H9 (cell line): ENCODE measurements around the gene IQCN. TPM values are rescaled to one million over a fixed set of nuclear protein-coding genes. Genes with fewer than 3 reads are reported as not detected.

Experiments
- DNase-seq: peaks from one replicate; pipeline ENCODE4 v3.0.0-alpha.2; 2017
- H2AFZ ChIP-seq: one replicate; pipeline ENCODE4 v1.6.1; 2013; ENCODE audit warnings: mild to moderate bottlenecking, low read length, control low read depth, moderate library complexity
- H2AK5ac ChIP-seq: 2 replicates; pipeline ENCODE4 v1.6.1; 2013; ENCODE audit warnings: low read length, control low read depth, mixed read lengths; ENCODE audit not compliant: insufficient read length
- H2BK120ac ChIP-seq: one replicate; pipeline ENCODE4 v1.6.1; 2013; ENCODE audit warnings: low read depth, mild to moderate bottlenecking, low read length, control low read depth, inconsistent platforms; ENCODE audit not compliant: poor library complexity, severe bottlenecking
- H2BK12ac ChIP-seq: 2 replicates; pipeline ENCODE4 v1.6.1; 2013; ENCODE audit warnings: low read length, control low read depth, mixed read lengths, low read depth; ENCODE audit not compliant: insufficient read length
- H2BK15ac ChIP-seq: 2 replicates; pipeline ENCODE4 v1.6.1; 2013; ENCODE audit warnings: low read depth, low read length, control low read depth
- H2BK20ac ChIP-seq: one replicate; pipeline ENCODE4 v1.6.1; 2013; ENCODE audit warnings: low read depth, mild to moderate bottlenecking, low read length, control low read depth, inconsistent platforms; ENCODE audit not compliant: poor library complexity, severe bottlenecking
- H2BK5ac ChIP-seq: 2 replicates; pipeline ENCODE4 v1.6.1; 2013; ENCODE audit warnings: low read length, control low read depth, mixed read lengths; ENCODE audit not compliant: insufficient read length
- H3K14ac ChIP-seq: 2 replicates; pipeline ENCODE4 v1.6.1; 2013; ENCODE audit warnings: low read length, control low read depth; ENCODE audit not compliant: insufficient read depth
- H3K18ac ChIP-seq: 2 replicates; pipeline ENCODE4 v1.6.1; 2013; ENCODE audit warnings: low read depth, mild to moderate bottlenecking, mixed read lengths, low read length, control low read depth; ENCODE audit not compliant: insufficient read length
- H3K23ac ChIP-seq: 2 replicates; pipeline ENCODE4 v1.6.1; 2013; ENCODE audit warnings: low read length, control low read depth, mixed read lengths, low read depth; ENCODE audit not compliant: insufficient read length
- H3K23me2 ChIP-seq: 2 replicates; pipeline ENCODE4 v1.6.1; 2013; ENCODE audit warnings: low read depth, mild to moderate bottlenecking, mixed read lengths, low read length, control low read depth; ENCODE audit not compliant: insufficient read length, poor library complexity, severe bottlenecking
- H3K27ac ChIP-seq: 2 replicates; pipeline ENCODE4 v1.5.1; 2013; ENCODE audit warnings: low read length, control low read depth, mixed read lengths, low read depth; ENCODE audit not compliant: insufficient read length
- H3K27me3 ChIP-seq: 2 replicates; pipeline ENCODE4 v1.6.1; 2013; ENCODE audit warnings: low read length, control low read depth, inconsistent platforms; ENCODE audit not compliant: insufficient read depth
- H3K4ac ChIP-seq: 2 replicates; pipeline ENCODE4 v1.6.1; 2013; ENCODE audit warnings: low read depth, mild to moderate bottlenecking, control low read depth, inconsistent platforms, low read length, moderate library complexity
- H3K4me1 ChIP-seq: 2 replicates; pipeline ENCODE4 v1.6.1; 2013; ENCODE audit warnings: low read length, control low read depth, inconsistent platforms; ENCODE audit not compliant: insufficient read depth
- H3K4me2 ChIP-seq: 2 replicates; pipeline ENCODE4 v1.6.1; 2013; ENCODE audit warnings: low read length, control low read depth, mixed read lengths; ENCODE audit not compliant: insufficient read length, insufficient read depth
- H3K56ac ChIP-seq: 2 replicates; pipeline ENCODE4 v1.6.1; 2013; ENCODE audit warnings: low read depth, mild to moderate bottlenecking, mixed read lengths, low read length, control low read depth; ENCODE audit not compliant: insufficient read length
- H3K79me1 ChIP-seq: 2 replicates; pipeline ENCODE4 v1.6.1; 2013; ENCODE audit warnings: low read depth, mild to moderate bottlenecking, moderate library complexity, low read length, control low read depth, inconsistent platforms; ENCODE audit not compliant: insufficient read depth, poor library complexity, severe bottlenecking
- H3K79me2 ChIP-seq: 2 replicates; pipeline ENCODE4 v1.6.1; 2013; ENCODE audit warnings: low read length, control low read depth, inconsistent platforms; ENCODE audit not compliant: insufficient read depth
- H3K9ac ChIP-seq: 2 replicates; pipeline ENCODE4 v1.6.1; 2013; ENCODE audit warnings: low read length, control low read depth, mixed read lengths; ENCODE audit not compliant: insufficient read length; ENCODE audit errors: extremely low read depth
- H3K9me3 ChIP-seq: one replicate; pipeline ENCODE4 v1.6.1; 2013; ENCODE audit warnings: low read depth, low read length, inconsistent platforms; ENCODE audit not compliant: control insufficient read depth
- H3T11ph ChIP-seq: one replicate; pipeline ENCODE4 v1.6.1; 2013; ENCODE audit warnings: mild to moderate bottlenecking, low read length, control low read depth, inconsistent platforms
- H4K20me1 ChIP-seq: one replicate; pipeline ENCODE4 v1.6.1; 2013; ENCODE audit not compliant: control insufficient read depth, insufficient read length, insufficient read depth
- H4K5ac ChIP-seq: 2 replicates; pipeline ENCODE4 v1.6.1; 2013; ENCODE audit warnings: low read depth, mild to moderate bottlenecking, mixed read lengths, low read length, control low read depth; ENCODE audit not compliant: insufficient read length
- H4K8ac ChIP-seq: replicated peaks from 2 replicates; pipeline ENCODE4 v1.6.1; 2013; ENCODE audit warnings: low read length, control low read depth, mixed read lengths, low read depth; ENCODE audit not compliant: insufficient read length
- H4K91ac ChIP-seq: 2 replicates; pipeline ENCODE4 v1.6.1; 2013; ENCODE audit warnings: low read depth, mild to moderate bottlenecking, moderate library complexity, mixed read lengths, low read length, control low read depth; ENCODE audit not compliant: insufficient read length
- H3K27ac Mint-ChIP-seq, 3 experiments: 2 replicates in 2 of 3; 3 replicates in 1 of 3; pipeline ENCODE4 v1.8.0; 2020 to 2021; ENCODE audit warnings: mixed read lengths in 3 of 3, mild to moderate bottlenecking in 1 of 3, moderate library complexity in 1 of 3
- H3K27me3 Mint-ChIP-seq: 2 replicates; pipeline ENCODE4 v1.8.0; 2021; ENCODE audit warnings: low read depth, mild to moderate bottlenecking, moderate library complexity, mixed read lengths
- H3K36me3 Mint-ChIP-seq, 3 experiments: 2 replicates in 2 of 3; 3 replicates in 1 of 3; pipeline ENCODE4 v1.8.0; 2020 to 2021; ENCODE audit warnings: low read depth in 3 of 3, mixed read lengths in 3 of 3; ENCODE audit not compliant: insufficient read depth in 1 of 3
- H3K4me1 Mint-ChIP-seq, 2 experiments: 2 replicates each; pipeline ENCODE4 v1.8.0; 2020; ENCODE audit warnings: mixed read lengths in 2 of 2
- H3K4me3 Mint-ChIP-seq, 2 experiments: 2 replicates in 1 of 2; 3 replicates in 1 of 2; pipeline ENCODE4 v1.8.0; 2020 to 2021; ENCODE audit warnings: mild to moderate bottlenecking in 2 of 2, mixed read lengths in 2 of 2, moderate library complexity in 1 of 2
- H3K9me3 Mint-ChIP-seq, 2 experiments: 2 replicates in 1 of 2; 3 replicates in 1 of 2; pipeline ENCODE4 v1.8.0; 2020; ENCODE audit warnings: mild to moderate bottlenecking in 2 of 2, mixed read lengths in 2 of 2, moderate library complexity in 1 of 2
- WGBS: extraction: QIAGEN DNeasy Blood & Tissue Kit; methylation state at CpG from one replicate; pipeline ENCODE4 v1.1.7; 2013; ENCODE audit warnings: missing lambda C conversion rate, low lambda C conversion rate, mixed read lengths; ENCODE audit not compliant: insufficient read length; ENCODE audit errors: extremely low coverage; 5-methylcytosine and 5-hydroxymethylcytosine counted together
- total RNA-seq: library from RNA; stranded (reverse); gene quantifications from 2 replicates; pipeline ENCODE4 v1.2.1, GENCODE V29; 2021
- TF ChIP-seq, protein P1 (sequence below): fragments of 200-600 bp; sonication (generic); conservative IDR thresholded peaks from 3 replicates; pipeline ENCODE4 v1.8.0; 2021; ENCODE audit warnings: antibody characterized with exemption, mild to moderate bottlenecking

Gene IQCN
- total RNA-seq, 1 experiment from 2014 or later, result 0.39 TPM

DNA sequence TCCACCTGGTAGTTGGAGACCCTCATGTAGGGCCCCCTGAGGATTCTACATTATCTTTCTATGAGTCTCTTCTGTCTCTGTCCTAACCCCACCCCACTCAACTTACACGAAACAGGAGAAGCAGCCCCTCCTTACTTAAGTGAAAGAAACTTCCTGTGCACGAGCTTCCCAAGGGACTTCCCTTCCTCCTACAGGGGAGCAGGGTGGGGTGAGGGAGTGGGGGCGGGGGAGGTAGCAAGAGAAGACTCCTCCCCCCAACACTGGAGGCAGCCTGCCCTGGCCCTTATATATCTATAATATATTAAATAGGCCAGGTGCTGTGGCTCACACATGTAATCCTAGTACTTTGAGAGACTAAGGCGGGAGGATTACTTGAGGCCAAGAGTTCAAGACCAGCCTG, 42.5 kb downstream of the IQCN start:
- Histone ChIP-seq H2AFZ (no peak overlapping the region), H3K4me2 (peak overlapping the region; percentile 68)

More for the DNA sequence above, 42.5 kb downstream of the IQCN start:
- Mint-ChIP-seq H3K4me3 (peak overlapping the region in 1 of 2 experiments; percentile 86; a peak in 3 of 5 replicates), H3K27ac (peak overlapping the region in 2 of 3 experiments; percentile 33 to 93; a peak in 1 of 7 replicates), H3K4me1 (peaks cover 32 to 36% of the 10 kb centered on the region in 2 experiments), H3K27me3 (peaks cover 46% of the 10 kb centered on the region), H3K9me3 (peaks cover 0 to 6% of the 10 kb centered on the region in 2 experiments; a peak in 2 of 5 replicates), H3K36me3 (no peaks in the 10 kb centered on the region)
- Histone ChIP-seq H3K23ac (no peak overlapping the region), H3K23me2 (peaks cover 16% of the 10 kb centered on the region), H3T11ph (no peak overlapping the region), H3K14ac (no peak overlapping the region), H3K4ac (no peak overlapping the region), H2BK120ac (no peak overlapping the region), H4K5ac (no peak overlapping the region), H2BK5ac (no peak overlapping the region), H3K27ac (no peak overlapping the region), H2BK12ac (no peak overlapping the region), H2BK20ac (no peak overlapping the region), H2AK5ac (no peak overlapping the region), H4K20me1 (no peaks in the 10 kb centered on the region), H2BK15ac (no peak overlapping the region), H3K9ac (no peak overlapping the region), H3K4me1 (no peaks in the 10 kb centered on the region; the same call in 1 of the 2 replicates), H3K9me3 (no peaks in the 10 kb centered on the region), H3K79me2 (no peaks in the 10 kb centered on the region), H4K91ac (no peak overlapping the region), H3K18ac (no peak overlapping the region), H3K79me1 (no peaks in the 10 kb centered on the region), H4K8ac (no peak overlapping the region), H3K27me3 (no peaks in the 10 kb centered on the region), H3K56ac (no peak overlapping the region)
- no CpG with 5 or more reads among the region's 4 CpGs for WGBS
- TF ChIP-seq, protein P1, sequence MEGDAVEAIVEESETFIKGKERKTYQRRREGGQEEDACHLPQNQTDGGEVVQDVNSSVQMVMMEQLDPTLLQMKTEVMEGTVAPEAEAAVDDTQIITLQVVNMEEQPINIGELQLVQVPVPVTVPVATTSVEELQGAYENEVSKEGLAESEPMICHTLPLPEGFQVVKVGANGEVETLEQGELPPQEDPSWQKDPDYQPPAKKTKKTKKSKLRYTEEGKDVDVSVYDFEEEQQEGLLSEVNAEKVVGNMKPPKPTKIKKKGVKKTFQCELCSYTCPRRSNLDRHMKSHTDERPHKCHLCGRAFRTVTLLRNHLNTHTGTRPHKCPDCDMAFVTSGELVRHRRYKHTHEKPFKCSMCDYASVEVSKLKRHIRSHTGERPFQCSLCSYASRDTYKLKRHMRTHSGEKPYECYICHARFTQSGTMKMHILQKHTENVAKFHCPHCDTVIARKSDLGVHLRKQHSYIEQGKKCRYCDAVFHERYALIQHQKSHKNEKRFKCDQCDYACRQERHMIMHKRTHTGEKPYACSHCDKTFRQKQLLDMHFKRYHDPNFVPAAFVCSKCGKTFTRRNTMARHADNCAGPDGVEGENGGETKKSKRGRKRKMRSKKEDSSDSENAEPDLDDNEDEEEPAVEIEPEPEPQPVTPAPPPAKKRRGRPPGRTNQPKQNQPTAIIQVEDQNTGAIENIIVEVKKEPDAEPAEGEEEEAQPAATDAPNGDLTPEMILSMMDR, result no peak
- DNase-seq, result no peak
